ENCODE results near the gene DDAH1.

- TF ChIP-seq CTCF (IDR thresholded peaks at IDR 0.05; ENCODE audit: poor library complexity, severe bottlenecking) (no peak), POLR2AphosphoS5 (IDR thresholded peaks at IDR 0.05) (no peak), EP300 (conservative IDR thresholded peaks at IDR 0.05; ENCODE audit: poor library complexity, severe bottlenecking) (no peak), EZH2 (IDR thresholded peaks at IDR 0.05; ENCODE audit: borderline replicate concordance, insufficient read depth, low read length, poor library complexity, severe bottlenecking) (no peak), SMC3 (conservative IDR thresholded peaks at IDR 0.05; ENCODE audit: poor library complexity) (no peak)
Observed at GRCh38 chr1:85368073-85368770, 96.7 kb downstream of the DDAH1 start.

Measured in neural cell (in vitro differentiated cells).